ENCODE data around the gene MEGF9. TPM values are rescaled to one million over a fixed set of nuclear protein-coding genes. Genes with fewer than 3 reads are reported as not detected.

Gene MEGF9
- total RNA-seq: 23.9 and 27.4 TPM in 2 replicates
- polyA plus RNA-seq: 6.4 and 10.3 TPM in 2 replicates

DNA sequence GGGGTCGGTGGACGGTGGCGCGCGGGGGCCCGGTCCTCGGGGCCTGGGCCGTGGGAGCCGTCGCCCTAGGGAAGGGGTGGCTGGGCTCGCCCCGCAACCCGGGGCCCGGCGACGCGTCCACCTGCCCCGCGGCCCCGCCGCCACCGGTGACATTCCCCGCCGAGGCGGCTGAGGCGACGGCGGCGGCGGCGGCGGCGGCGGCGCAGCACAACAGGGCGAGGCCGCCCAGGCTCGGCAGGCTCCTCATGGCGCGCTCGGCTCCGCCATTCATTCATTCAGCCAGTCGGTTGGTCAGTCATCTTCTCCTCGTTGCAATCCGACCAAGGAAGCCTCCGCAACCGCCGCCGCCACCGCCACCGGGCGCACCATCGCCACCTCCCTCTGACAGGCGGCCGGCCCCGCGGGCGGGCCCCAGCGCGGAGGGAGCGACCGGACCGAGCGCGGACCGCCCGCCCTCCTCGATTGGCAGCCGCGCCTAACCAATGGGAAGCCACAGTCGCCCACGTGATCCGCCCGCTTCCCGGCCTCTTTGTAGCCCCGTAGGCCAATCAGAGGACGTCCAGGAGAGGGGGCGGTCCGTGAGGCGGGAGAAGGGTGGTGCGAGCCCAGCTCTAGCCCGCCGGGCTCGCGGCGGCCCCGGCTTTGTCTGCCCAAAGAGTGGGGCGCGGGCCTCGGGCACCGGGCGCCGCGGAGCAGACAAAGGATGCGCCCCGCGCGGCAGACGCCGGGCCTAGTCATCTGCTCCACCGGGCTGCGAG lies at the start of gene MEGF9:
MEGF9 (minus strand) TSS at position 383 of the 758 bp plus-strand sequence; CDS start at position 271, 112 bp downstream.
- peak within 1 kb of the TSS; percentile 77 for H3K4me3 ChIP-seq
- H3K4me1 ChIP-seq (ENCODE audit: insufficient read depth): peaks cover 3% of the 10 kb centered on the region
- peaks cover 7% of the 10 kb centered on the region for H4K20me1 ChIP-seq (ENCODE audit: insufficient read depth, poor library complexity, severe bottlenecking)
- WGBS (ENCODE audit: low lambda C conversion rate, missing lambda C conversion rate): under 1% methylated on average over 60 of the region's 102 CpGs
- peaks cover 44% of the 10 kb centered on the region for H3K79me2 ChIP-seq
- peak within 1 kb of the TSS; percentile 81 for H3K27ac ChIP-seq
- peak; percentile 99 for DNase-seq (ENCODE audit: low spot score)
- peak within 1 kb of the TSS; percentile 87 for H3K4me2 ChIP-seq
- TF ChIP-seq EZH2phosphoT487 (IDR thresholded peaks at IDR 0.05; ENCODE audit: low read depth, severe bottlenecking, unreplicated experiment): no peak
- TF ChIP-seq EZH2 (IDR thresholded peaks at IDR 0.05; ENCODE audit: borderline replicate concordance): no peak
- no peak for TF ChIP-seq CTCF (IDR thresholded peaks at IDR 0.05; ENCODE audit: poor library complexity)
- H3K27me3 ChIP-seq: no peaks in the 10 kb centered on the region
- H2AFZ ChIP-seq: peak within 1 kb of the TSS; percentile 91
- no peaks in the 10 kb centered on the region for H3K9me2 ChIP-seq (replicated peaks; ENCODE audit: insufficient read depth)
- no peaks in the 10 kb centered on the region for H3K36me3 ChIP-seq (replicated peaks; ENCODE audit: insufficient read depth, low read depth)
- no peaks in the 10 kb centered on the region for H3K9me3 ChIP-seq (ENCODE audit: low read depth)

DNA sequence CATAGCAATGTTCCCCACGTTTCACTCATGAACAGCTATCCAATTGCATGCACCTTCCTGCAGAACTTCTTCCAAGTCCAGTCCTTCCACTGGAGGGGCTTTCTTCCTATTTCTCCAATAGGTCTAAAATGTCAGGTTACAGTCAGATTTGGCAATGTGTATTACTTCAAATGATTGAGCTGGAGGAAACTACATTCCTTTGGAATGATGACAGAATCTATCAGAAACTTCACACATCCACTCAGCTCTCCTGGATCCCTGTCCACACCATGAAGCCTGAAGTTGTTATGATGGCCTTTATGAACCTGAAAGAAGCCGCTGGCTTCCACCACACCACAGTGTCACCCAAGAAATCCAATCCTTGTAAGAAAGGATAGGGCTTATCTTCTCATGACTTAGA lies 46.7 kb upstream of the MEGF9 start:
- Histone ChIP-seq H3K9me3 (ENCODE audit: low read depth) (no peaks in the 10 kb centered on the region), H3K36me3 (replicated peaks; ENCODE audit: insufficient read depth, low read depth) (no peaks in the 10 kb centered on the region), H3K27ac (no peak overlapping the region), H3K4me3 (no peak overlapping the region), H2AFZ (no peak overlapping the region), H3K79me2 (peaks cover 14% of the 10 kb centered on the region), H3K9me2 (replicated peaks; ENCODE audit: insufficient read depth) (no peaks in the 10 kb centered on the region), H4K20me1 (ENCODE audit: insufficient read depth, poor library complexity, severe bottlenecking) (no peaks in the 10 kb centered on the region), H3K4me1 (ENCODE audit: insufficient read depth) (peaks cover 31% of the 10 kb centered on the region), H3K4me2 (no peak overlapping the region), H3K27me3 (no peaks in the 10 kb centered on the region)
- no peak for DNase-seq (ENCODE audit: low spot score)
- TF ChIP-seq EZH2phosphoT487 (IDR thresholded peaks at IDR 0.05; ENCODE audit: low read depth, severe bottlenecking, unreplicated experiment) (no peak), CTCF (IDR thresholded peaks at IDR 0.05; ENCODE audit: poor library complexity) (no peak), EZH2 (IDR thresholded peaks at IDR 0.05; ENCODE audit: borderline replicate concordance) (no peak)
- WGBS (ENCODE audit: low lambda C conversion rate, missing lambda C conversion rate): 90% methylated on average over 2 of the region's 2 CpGs

- Histone ChIP-seq H2AFZ (no peak overlapping the region), H3K4me3 (no peak overlapping the region), H3K4me1 (ENCODE audit: insufficient read depth) (peaks cover 23% of the 10 kb centered on the region), H3K4me2 (no peak overlapping the region), H3K9me3 (ENCODE audit: low read depth) (no peaks in the 10 kb centered on the region), H3K36me3 (replicated peaks; ENCODE audit: insufficient read depth, low read depth) (no peaks in the 10 kb centered on the region), H3K27ac (no peak overlapping the region), H3K9me2 (replicated peaks; ENCODE audit: insufficient read depth) (no peaks in the 10 kb centered on the region), H4K20me1 (ENCODE audit: insufficient read depth, poor library complexity, severe bottlenecking) (no peaks in the 10 kb centered on the region), H3K27me3 (no peaks in the 10 kb centered on the region), H3K79me2 (peaks cover 14% of the 10 kb centered on the region)
- TF ChIP-seq CTCF (IDR thresholded peaks at IDR 0.05; ENCODE audit: poor library complexity): no peak
- no peak for TF ChIP-seq EZH2phosphoT487 (IDR thresholded peaks at IDR 0.05; ENCODE audit: low read depth, severe bottlenecking, unreplicated experiment)
- no peak for TF ChIP-seq EZH2 (IDR thresholded peaks at IDR 0.05; ENCODE audit: borderline replicate concordance)
- DNase-seq (ENCODE audit: low spot score): no peak
- 98% methylated on average over 9 of the region's 9 CpGs for WGBS (ENCODE audit: low lambda C conversion rate, missing lambda C conversion rate)
These were observed 45.6 kb upstream of the MEGF9 start for GRCh38 chr9:120759755-120760400.
